GM23338 (cell line): ENCODE data around the gene PEX12. TPM values are rescaled to one million over a fixed set of nuclear protein-coding genes. Genes with fewer than 3 reads are reported as not detected.

ENCODE experiments used
- ATAC-seq: fragments of 200-7000 bp; cut with Tn5 transposase; 3 replicates; pipeline ENCODE4 v1.9.1; 2020
- DNase-seq: peaks from one replicate; pipeline ENCODE4 v3.0.0-alpha.2; 2015; ENCODE audit warnings: low spot score
- H2AFZ ChIP-seq: fragments of 200-600 bp; sonication (generic); 2 replicates; pipeline ENCODE4 v1.8.0; 2016; ENCODE audit warnings: antibody characterized with exemption, mild to moderate bottlenecking, moderate library complexity
- H3F3A ChIP-seq: fragments of 200-600 bp; sonication (generic); replicated peaks from 2 replicates; pipeline ENCODE4 v1.8.0; 2017; ENCODE audit warnings: antibody characterized with exemption, mixed run types, low read depth
- H3K27ac ChIP-seq: fragments of 200-600 bp; sonication (generic); 2 replicates; pipeline ENCODE4 v1.6.1; 2016; ENCODE audit warnings: low read depth
- H3K27me3 ChIP-seq: fragments of 200-600 bp; sonication (generic); 2 replicates; pipeline ENCODE4 v1.8.0; 2016; ENCODE audit warnings: mild to moderate bottlenecking, mixed run types, moderate library complexity; ENCODE audit not compliant: insufficient read depth
- H3K36me3 ChIP-seq: fragments of 200-600 bp; sonication (generic); 2 replicates; pipeline ENCODE4 v1.8.0; 2016; ENCODE audit warnings: mild to moderate bottlenecking; ENCODE audit not compliant: insufficient read depth
- H3K4me1 ChIP-seq: fragments of 200-600 bp; sonication (generic); 2 replicates; pipeline ENCODE4 v1.8.0; 2016; ENCODE audit warnings: mild to moderate bottlenecking, moderate library complexity; ENCODE audit not compliant: insufficient read depth
- H3K4me2 ChIP-seq: fragments of 200-600 bp; sonication (generic); 2 replicates; pipeline ENCODE4 v1.7.1; 2017; ENCODE audit warnings: mixed run types
- H3K4me3 ChIP-seq: fragments of 200-600 bp; sonication (generic); 2 replicates; pipeline ENCODE4 v1.6.1; 2016; ENCODE audit warnings: mixed run types
- H3K79me2 ChIP-seq: fragments of 200-600 bp; sonication (generic); replicated peaks from 2 replicates; pipeline ENCODE4 v1.8.0; 2017; ENCODE audit warnings: mild to moderate bottlenecking; ENCODE audit not compliant: insufficient read depth
- H3K9me2 ChIP-seq: fragments of 200-600 bp; sonication (generic); 2 replicates; pipeline ENCODE4 v1.8.0; 2017; ENCODE audit not compliant: insufficient read depth
- H4K20me1 ChIP-seq: fragments of 200-600 bp; sonication (generic); replicated peaks from 2 replicates; pipeline ENCODE4 v1.8.0; 2017; ENCODE audit warnings: mild to moderate bottlenecking; ENCODE audit not compliant: insufficient read depth
- H3K27ac Mint-ChIP-seq: 2 replicates; pipeline ENCODE4 v1.8.0; 2020; ENCODE audit warnings: inconsistent platforms, mild to moderate bottlenecking, moderate library complexity, mixed read lengths
- H3K27me3 Mint-ChIP-seq: 3 replicates; pipeline ENCODE4 v1.8.0; 2022; ENCODE audit warnings: low read depth, mild to moderate bottlenecking, moderate library complexity, mixed read lengths, inconsistent platforms; ENCODE audit not compliant: insufficient read depth, poor library complexity
- H3K36me3 Mint-ChIP-seq: 3 replicates; pipeline ENCODE4 v1.8.0; 2021; ENCODE audit warnings: low read depth, mild to moderate bottlenecking, inconsistent platforms, moderate library complexity, mixed read lengths
- H3K4me1 Mint-ChIP-seq: 3 replicates; pipeline ENCODE4 v1.8.0; 2020; ENCODE audit warnings: mild to moderate bottlenecking, inconsistent platforms, mixed read lengths
- H3K4me3 Mint-ChIP-seq: 3 replicates; pipeline ENCODE4 v1.8.0; 2021; ENCODE audit warnings: moderate library complexity, mild to moderate bottlenecking, inconsistent platforms, mixed read lengths
- H3K9me3 Mint-ChIP-seq: 3 replicates; pipeline ENCODE4 v1.8.0; 2020; ENCODE audit warnings: moderate library complexity, mild to moderate bottlenecking, inconsistent platforms, mixed read lengths
- EZH2 ChIP-seq: fragments of 200-600 bp; sonication (generic); IDR thresholded peaks from one replicate; pipeline ENCODE4 v1.8.0; 2017; ENCODE audit warnings: antibody characterized with exemption, mild to moderate bottlenecking, low read depth; ENCODE audit not compliant: unreplicated experiment
- EZH2phosphoT487 ChIP-seq: fragments of 200-600 bp; sonication (generic); IDR thresholded peaks from one replicate; pipeline ENCODE4 v1.8.1; 2018; ENCODE audit warnings: antibody characterized with exemption; ENCODE audit not compliant: unreplicated experiment
- JUNB ChIP-seq: IDR thresholded peaks from one replicate; pipeline ENCODE4 v1.6.1; 2016; ENCODE audit warnings: antibody characterized with exemption; ENCODE audit not compliant: unreplicated experiment
- NANOG ChIP-seq: IDR thresholded peaks from 2 replicates; pipeline ENCODE4 v1.6.1; 2016; ENCODE audit warnings: antibody characterized with exemption, borderline replicate concordance
- POLR2AphosphoS5 ChIP-seq: IDR thresholded peaks from 2 replicates; pipeline ENCODE4 v1.6.1; 2016; ENCODE audit warnings: antibody characterized with exemption, low read depth
- STAT1 ChIP-seq: IDR thresholded peaks from one replicate; pipeline ENCODE4 v1.6.1; 2016; ENCODE audit warnings: antibody characterized with exemption; ENCODE audit not compliant: unreplicated experiment
- ZNF114 ChIP-seq: fragments of 250-450 bp; sonication (Bioruptor Pico); IDR thresholded peaks from 2 replicates; pipeline ENCODE4 v1.5.0; 2020; ENCODE audit warnings: mild to moderate bottlenecking, moderate library complexity
- ZNF331 ChIP-seq: fragments of 250-450 bp; sonication (Bioruptor Pico); IDR thresholded peaks from 2 replicates; pipeline ENCODE4 v1.5.0; 2020; ENCODE audit warnings: low read depth, mild to moderate bottlenecking, moderate library complexity
- polyA plus RNA-seq: library from polyadenylated mRNA; unstranded; fragments of >200 nt; fragmentation: Nextera tagmentation; extraction: Ambion mirVana; gene quantifications from 2 replicates; pipeline ENCODE4 v1.2.1, GENCODE V29; 2016
- total RNA-seq: library from RNA; depleted of rRNA; stranded (reverse); fragments of >200 nt; shearing (Covaris generic); gene quantifications from 2 replicates; pipeline ENCODE4 v1.2.3, GENCODE V29; 2014
- TF ChIP-seq, protein P1 (sequence below): IDR thresholded peaks from 2 replicates; pipeline ENCODE4 v1.6.1; 2016; ENCODE audit warnings: antibody characterized with exemption
- TF ChIP-seq, protein P2 (sequence below): fragments of 250-450 bp; sonication (Bioruptor Pico); IDR thresholded peaks from 2 replicates; pipeline ENCODE4 v1.5.0; 2020; ENCODE audit warnings: mild to moderate bottlenecking, moderate library complexity

Gene PEX12
- total and polyA plus RNA-seq, 2 experiments from 2014 or later: 1.5 to 1.9 TPM

DNA sequence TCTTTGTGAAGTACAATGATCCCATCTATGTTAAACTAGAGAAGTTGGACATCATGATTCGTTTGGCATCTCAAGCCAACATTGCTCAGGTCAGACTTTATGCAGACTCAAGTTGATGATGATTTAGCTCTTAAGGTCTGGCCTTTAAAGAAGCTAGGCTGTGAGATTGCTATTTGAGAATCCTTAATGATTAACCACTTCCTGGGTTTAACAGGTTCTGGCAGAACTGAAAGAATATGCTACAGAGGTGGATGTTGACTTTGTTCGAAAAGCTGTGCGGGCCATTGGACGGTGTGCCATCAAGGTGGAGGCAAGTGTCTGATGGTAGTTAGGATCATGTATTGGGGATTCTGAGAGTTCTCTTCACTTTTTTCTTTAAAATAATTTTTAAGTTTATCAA is 49.0 kb upstream of the PEX12 start:
- Histone ChIP-seq H3K4me3 (no peak overlapping the region), H3K4me1 (no peaks in the 10 kb centered on the region), H3K27ac (no peak overlapping the region), H3F3A (no peaks in the 10 kb centered on the region; the same call in 1 of the 2 replicates), H3K9me2 (no peaks in the 10 kb centered on the region), H2AFZ (no peak overlapping the region), H3K27me3 (no peaks in the 10 kb centered on the region), H4K20me1 (no peaks in the 10 kb centered on the region), H3K4me2 (no peak overlapping the region), H3K36me3 (peaks cover 29% of the 10 kb centered on the region), H3K79me2 (no peaks in the 10 kb centered on the region)
- TF ChIP-seq POLR2AphosphoS5: no peak
- TF ChIP-seq, protein P1, sequence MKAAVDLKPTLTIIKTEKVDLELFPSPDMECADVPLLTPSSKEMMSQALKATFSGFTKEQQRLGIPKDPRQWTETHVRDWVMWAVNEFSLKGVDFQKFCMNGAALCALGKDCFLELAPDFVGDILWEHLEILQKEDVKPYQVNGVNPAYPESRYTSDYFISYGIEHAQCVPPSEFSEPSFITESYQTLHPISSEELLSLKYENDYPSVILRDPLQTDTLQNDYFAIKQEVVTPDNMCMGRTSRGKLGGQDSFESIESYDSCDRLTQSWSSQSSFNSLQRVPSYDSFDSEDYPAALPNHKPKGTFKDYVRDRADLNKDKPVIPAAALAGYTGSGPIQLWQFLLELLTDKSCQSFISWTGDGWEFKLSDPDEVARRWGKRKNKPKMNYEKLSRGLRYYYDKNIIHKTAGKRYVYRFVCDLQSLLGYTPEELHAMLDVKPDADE: no peak
- no peak for TF ChIP-seq ZNF331 (CRISPR knock-in tag)
- no peak for TF ChIP-seq EZH2phosphoT487
- no peak for TF ChIP-seq JUNB
- no peak for TF ChIP-seq STAT1
- TF ChIP-seq EZH2: no peak
- TF ChIP-seq, protein P2, sequence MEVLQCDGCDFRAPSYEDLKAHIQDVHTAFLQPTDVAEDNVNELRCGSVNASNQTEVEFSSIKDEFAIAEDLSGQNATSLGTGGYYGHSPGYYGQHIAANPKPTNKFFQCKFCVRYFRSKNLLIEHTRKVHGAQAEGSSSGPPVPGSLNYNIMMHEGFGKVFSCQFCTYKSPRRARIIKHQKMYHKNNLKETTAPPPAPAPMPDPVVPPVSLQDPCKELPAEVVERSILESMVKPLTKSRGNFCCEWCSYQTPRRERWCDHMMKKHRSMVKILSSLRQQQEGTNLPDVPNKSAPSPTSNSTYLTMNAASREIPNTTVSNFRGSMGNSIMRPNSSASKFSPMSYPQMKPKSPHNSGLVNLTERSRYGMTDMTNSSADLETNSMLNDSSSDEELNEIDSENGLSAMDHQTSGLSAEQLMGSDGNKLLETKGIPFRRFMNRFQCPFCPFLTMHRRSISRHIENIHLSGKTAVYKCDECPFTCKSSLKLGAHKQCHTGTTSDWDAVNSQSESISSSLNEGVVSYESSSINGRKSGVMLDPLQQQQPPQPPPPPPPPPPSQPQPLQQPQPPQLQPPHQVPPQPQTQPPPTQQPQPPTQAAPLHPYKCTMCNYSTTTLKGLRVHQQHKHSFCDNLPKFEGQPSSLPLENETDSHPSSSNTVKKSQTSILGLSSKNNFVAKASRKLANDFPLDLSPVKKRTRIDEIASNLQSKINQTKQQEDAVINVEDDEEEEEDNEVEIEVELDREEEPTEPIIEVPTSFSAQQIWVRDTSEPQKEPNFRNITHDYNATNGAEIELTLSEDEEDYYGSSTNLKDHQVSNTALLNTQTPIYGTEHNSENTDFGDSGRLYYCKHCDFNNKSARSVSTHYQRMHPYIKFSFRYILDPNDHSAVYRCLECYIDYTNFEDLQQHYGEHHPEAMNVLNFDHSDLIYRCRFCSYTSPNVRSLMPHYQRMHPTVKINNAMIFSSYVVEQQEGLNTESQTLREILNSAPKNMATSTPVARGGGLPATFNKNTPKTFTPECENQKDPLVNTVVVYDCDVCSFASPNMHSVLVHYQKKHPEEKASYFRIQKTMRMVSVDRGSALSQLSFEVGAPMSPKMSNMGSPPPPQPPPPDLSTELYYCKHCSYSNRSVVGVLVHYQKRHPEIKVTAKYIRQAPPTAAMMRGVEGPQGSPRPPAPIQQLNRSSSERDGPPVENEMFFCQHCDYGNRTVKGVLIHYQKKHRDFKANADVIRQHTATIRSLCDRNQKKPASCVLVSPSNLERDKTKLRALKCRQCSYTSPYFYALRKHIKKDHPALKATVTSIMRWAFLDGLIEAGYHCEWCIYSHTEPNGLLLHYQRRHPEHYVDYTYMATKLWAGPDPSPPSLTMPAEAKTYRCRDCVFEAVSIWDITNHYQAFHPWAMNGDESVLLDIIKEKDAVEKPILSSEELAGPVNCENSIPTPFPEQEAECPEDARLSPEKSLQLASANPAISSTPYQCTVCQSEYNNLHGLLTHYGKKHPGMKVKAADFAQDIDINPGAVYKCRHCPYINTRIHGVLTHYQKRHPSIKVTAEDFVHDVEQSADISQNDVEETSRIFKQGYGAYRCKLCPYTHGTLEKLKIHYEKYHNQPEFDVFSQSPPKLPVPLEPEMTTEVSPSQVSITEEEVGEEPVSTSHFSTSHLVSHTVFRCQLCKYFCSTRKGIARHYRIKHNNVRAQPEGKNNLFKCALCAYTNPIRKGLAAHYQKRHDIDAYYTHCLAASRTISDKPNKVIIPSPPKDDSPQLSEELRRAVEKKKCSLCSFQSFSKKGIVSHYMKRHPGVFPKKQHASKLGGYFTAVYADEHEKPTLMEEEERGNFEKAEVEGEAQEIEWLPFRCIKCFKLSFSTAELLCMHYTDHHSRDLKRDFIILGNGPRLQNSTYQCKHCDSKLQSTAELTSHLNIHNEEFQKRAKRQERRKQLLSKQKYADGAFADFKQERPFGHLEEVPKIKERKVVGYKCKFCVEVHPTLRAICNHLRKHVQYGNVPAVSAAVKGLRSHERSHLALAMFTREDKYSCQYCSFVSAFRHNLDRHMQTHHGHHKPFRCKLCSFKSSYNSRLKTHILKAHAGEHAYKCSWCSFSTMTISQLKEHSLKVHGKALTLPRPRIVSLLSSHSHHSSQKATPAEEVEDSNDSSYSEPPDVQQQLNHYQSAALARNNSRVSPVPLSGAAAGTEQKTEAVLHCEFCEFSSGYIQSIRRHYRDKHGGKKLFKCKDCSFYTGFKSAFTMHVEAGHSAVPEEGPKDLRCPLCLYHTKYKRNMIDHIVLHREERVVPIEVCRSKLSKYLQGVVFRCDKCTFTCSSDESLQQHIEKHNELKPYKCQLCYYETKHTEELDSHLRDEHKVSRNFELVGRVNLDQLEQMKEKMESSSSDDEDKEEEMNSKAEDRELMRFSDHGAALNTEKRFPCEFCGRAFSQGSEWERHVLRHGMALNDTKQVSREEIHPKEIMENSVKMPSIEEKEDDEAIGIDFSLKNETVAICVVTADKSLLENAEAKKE (CRISPR knock-in tag): no peak
- TF ChIP-seq ZNF114 (CRISPR knock-in tag): no peak
- no peak for TF ChIP-seq NANOG
- Mint-ChIP-seq H3K4me1 (no peaks in the 10 kb centered on the region), H3K36me3 (peaks cover 39% of the 10 kb centered on the region), H3K4me3 (no peak overlapping the region), H3K27me3 (no peaks in the 10 kb centered on the region), H3K9me3 (no peaks in the 10 kb centered on the region), H3K27ac (no peak overlapping the region)
- no peak for ATAC-seq
- DNase-seq: no peak
